ENCODE results near the gene FOXF1. TPM values are rescaled to one million over a fixed set of nuclear protein-coding genes. Genes with fewer than 3 reads are reported as not detected.

The FOXF1 gene
- total and polyA plus RNA-seq, 3 donors from 2014 or later: 0.91 to 2.8 (median 2.0) TPM

DNA sequence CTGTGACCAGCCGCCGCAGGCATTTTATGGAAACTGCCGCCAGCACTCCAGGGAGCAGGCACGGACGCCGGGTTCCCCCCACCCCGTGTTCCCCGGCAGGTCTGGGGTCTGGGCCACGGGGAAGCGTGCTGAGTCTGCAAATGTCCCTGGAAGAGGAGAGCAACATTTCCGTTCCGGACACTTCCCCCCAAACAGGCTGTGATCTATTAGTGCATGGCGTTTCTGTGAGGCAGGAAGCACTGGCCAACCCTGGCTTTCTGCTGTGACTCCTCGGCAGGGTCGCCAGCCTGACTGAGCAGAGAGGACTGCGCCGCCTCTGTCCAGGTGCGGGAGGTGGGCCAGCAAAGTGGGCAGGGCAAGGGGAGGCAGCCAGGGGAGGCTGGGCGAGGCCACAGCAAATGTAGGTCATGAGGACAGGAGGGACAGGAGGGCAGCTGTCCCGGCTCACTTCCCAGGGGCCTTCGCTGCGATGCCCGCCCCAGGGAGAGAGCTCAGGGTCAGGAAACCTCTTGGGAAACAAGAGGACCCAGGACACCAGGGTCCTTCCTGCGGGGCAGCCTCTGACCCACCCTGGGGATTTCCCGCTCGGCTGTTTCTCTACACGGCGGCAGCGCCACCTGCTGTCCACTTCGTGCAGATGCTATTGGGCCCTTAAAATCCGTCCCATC is 9.5 kb downstream of the FOXF1 start:
- Histone ChIP-seq H3K4me3 (no peak overlapping the region), H3K4me1 (no peaks in the 10 kb centered on the region), H3K36me3 (ENCODE audit: low read depth, missing control alignments) (no peaks in the 10 kb centered on the region), H3K27ac (no peak overlapping the region), H3K27me3 (no peaks in the 10 kb centered on the region), H3K9me3 (no peaks in the 10 kb centered on the region)
- peak; percentile 76 for DNase-seq
- 35 to 38% methylated on average over 23 to 31 of the region's 31 CpGs for WGBS, 2 donors
- intact Hi-C loops (cut with DNase I; ENCODE audit: low total_unique reads): loop anchor here (5.0 kb wide), 2 partner anchors 177 to 447 kb away; no protein-coding TSS in a partner anchor
- TF ChIP-seq, protein P1, sequence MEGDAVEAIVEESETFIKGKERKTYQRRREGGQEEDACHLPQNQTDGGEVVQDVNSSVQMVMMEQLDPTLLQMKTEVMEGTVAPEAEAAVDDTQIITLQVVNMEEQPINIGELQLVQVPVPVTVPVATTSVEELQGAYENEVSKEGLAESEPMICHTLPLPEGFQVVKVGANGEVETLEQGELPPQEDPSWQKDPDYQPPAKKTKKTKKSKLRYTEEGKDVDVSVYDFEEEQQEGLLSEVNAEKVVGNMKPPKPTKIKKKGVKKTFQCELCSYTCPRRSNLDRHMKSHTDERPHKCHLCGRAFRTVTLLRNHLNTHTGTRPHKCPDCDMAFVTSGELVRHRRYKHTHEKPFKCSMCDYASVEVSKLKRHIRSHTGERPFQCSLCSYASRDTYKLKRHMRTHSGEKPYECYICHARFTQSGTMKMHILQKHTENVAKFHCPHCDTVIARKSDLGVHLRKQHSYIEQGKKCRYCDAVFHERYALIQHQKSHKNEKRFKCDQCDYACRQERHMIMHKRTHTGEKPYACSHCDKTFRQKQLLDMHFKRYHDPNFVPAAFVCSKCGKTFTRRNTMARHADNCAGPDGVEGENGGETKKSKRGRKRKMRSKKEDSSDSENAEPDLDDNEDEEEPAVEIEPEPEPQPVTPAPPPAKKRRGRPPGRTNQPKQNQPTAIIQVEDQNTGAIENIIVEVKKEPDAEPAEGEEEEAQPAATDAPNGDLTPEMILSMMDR (IDR thresholded peaks at IDR 0.05): peak; percentile 74 to 87 (median 83)
- no peak for TF ChIP-seq POLR2A (IDR thresholded peaks at IDR 0.05)

DNA sequence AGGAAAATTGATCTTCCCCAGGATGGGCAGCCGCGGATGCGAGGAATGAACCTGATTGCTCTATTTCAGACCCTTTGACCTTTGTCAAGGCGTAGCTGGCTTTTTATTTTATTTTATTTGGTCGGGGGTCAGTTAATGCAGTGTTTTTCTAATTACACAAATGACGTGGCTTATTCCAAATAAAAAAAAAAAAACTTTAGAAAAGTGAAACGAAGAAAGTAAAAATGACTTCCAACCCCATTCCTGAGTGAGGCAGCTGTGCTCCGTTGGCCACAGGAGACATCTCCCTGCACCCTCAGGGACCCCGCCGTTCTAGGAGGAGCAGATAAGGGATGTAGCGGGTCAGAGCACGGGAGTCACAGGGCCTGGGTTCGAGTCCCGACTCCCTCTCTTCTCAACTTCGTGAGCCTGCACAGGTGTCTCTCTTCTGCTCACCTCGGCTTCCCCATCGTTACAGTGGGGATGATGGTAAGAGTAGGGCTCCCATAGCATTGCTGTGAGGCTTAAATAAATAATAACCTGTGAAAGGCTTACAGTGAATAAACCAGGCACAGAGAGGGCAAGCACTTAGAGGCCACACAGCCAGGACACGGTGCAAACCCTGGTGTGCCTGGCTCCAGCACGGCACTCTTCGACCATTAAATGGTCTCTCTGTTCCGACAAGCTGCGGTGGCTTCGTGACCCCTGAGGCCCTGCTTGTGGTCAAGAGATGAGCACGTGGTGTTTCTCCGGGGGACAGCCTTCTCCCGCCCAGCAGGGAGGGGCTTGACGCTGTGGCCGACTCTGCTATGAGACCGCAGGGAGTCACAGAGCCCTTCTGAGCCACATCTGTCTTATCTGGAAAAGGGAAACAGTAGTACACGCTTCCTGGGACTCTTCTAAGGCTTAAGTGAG is 10.2 kb downstream of the FOXF1 start:
- no peak for DNase-seq
- Histone ChIP-seq H3K9me3 (no peaks in the 10 kb centered on the region), H3K4me3 (no peak overlapping the region), H3K36me3 (ENCODE audit: low read depth, missing control alignments) (no peaks in the 10 kb centered on the region), H3K4me1 (no peaks in the 10 kb centered on the region), H3K27ac (no peak overlapping the region), H3K27me3 (no peaks in the 10 kb centered on the region)
- 41 to 49% methylated on average over 27 to 30 of the region's 30 CpGs for WGBS, 2 donors
- no peak for TF ChIP-seq POLR2A (IDR thresholded peaks at IDR 0.05)
- TF ChIP-seq, protein P1 (IDR thresholded peaks at IDR 0.05): no peak
- intact Hi-C loops (cut with DNase I; ENCODE audit: low total_unique reads): no loop called here

DNA sequence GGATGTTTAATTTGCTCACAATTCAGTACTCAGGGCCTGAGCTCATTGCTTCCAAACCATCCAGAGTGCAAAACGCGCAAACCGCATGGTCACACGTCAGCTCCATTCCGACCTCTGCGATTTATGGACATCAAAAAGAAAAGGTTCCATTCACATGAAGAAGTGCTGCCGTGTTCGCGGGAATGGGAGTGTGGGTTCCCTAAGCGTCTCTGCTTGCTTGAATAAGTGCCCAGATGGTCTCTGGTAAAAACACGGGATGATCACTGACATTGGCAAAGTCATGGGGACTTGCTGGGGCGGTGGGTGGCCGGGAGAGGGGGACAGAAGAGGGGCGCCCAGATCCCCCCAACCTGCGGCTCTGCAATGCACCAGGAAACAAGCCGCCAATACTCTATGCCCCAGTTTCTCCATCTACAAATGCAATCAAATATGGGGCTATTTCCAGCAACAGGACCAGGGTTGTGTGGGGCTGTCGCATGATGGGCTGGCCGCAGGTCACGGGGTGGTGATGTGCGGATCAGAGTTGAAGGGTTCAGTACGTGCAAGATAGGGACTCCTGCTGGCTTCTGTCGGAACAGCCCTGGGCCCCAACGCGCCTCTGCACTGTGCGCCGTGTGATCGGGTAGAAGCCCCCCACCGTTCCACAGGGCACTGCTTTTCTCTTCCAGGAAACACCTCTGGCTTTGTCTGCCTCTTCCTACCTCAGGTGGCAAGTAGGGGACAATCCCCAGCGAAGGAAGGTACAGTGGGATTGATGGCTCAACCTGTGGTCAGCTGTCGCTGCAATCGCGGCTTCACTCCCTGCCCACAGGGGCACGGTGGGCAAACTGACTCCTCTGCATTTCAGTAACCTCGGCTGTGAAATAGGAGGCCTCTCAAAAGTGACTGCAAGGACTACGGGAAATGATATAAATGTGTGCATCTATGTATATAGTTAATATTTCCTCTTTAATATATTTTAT is 11.2 kb downstream of the FOXF1 start:
- WGBS, 2 donors: 75 to 77% methylated on average over 26 to 35 of the region's 35 CpGs
- Histone ChIP-seq H3K36me3 (ENCODE audit: low read depth, missing control alignments) (no peaks in the 10 kb centered on the region), H3K9me3 (no peaks in the 10 kb centered on the region), H3K27me3 (no peaks in the 10 kb centered on the region), H3K27ac (no peak overlapping the region), H3K4me1 (no peaks in the 10 kb centered on the region), H3K4me3 (no peak overlapping the region)
- intact Hi-C loops (cut with DNase I; ENCODE audit: low total_unique reads): no loop called here
- TF ChIP-seq, protein P1 (IDR thresholded peaks at IDR 0.05): no peak
- no peak for TF ChIP-seq POLR2A (IDR thresholded peaks at IDR 0.05)
- no peak for DNase-seq

DNA sequence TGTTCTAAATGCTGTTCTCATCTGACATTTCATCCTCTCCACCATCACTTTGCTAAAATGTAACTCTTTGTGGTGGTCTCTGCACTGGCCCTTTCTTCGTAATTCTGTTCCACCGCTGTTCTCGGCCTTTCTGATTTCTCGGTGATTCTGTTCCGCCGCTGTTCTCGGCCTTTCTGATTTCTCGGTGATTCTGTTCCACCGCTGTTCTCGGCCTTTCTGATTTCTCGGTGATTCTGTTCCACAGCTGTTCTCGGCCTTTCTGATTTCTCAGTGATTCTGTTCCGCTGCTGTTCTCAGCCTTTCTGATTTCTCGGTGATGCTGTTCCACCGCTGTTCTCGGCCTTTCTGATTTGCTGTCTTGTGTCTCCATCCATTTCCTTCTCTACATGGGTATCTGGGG is 12.3 kb downstream of the FOXF1 start:
- 63 to 75% methylated on average over 16 of the region's 16 CpGs for WGBS, 2 donors
- H3K4me3 ChIP-seq: no peak overlapping the region
- intact Hi-C loops (cut with DNase I; ENCODE audit: low total_unique reads): no loop called here
- TF ChIP-seq, protein P1 (IDR thresholded peaks at IDR 0.05): no peak
- TF ChIP-seq POLR2A (IDR thresholded peaks at IDR 0.05): no peak
- no peaks in the 10 kb centered on the region for H3K4me1 ChIP-seq
- no peaks in the 10 kb centered on the region for H3K9me3 ChIP-seq
- no peak for DNase-seq
- no peak overlapping the region for H3K27ac ChIP-seq
- H3K36me3 ChIP-seq (ENCODE audit: low read depth, missing control alignments): no peaks in the 10 kb centered on the region
- H3K27me3 ChIP-seq: no peaks in the 10 kb centered on the region

Measured in testis (tissue), 3 donors.